ENCODE measurements around the gene EDEM3. TPM values are rescaled to one million over a fixed set of nuclear protein-coding genes. Genes with fewer than 3 reads are reported as not detected.
"Not testable (repeated sequence)": the region's sequence is repeated elsewhere in the genome, so short reads cannot be mapped to it uniquely, and the experiment has no call there.

EDEM3 gene
- total RNA-seq, 1 donor from 2014 or later = 15.3 TPM

- TF ChIP-seq CTCF (conservative IDR thresholded peaks at IDR 0.05; ENCODE audit: low read depth, low read length) = no peak
- no peak overlapping the region for H3K4me3 ChIP-seq (ENCODE audit: low read depth, low read length)
- DNase-seq (ENCODE audit: low read depth) = no peak
Measured at GRCh38 chr1:184682956-184683355, 71.7 kb downstream of the EDEM3 start.

DNA sequence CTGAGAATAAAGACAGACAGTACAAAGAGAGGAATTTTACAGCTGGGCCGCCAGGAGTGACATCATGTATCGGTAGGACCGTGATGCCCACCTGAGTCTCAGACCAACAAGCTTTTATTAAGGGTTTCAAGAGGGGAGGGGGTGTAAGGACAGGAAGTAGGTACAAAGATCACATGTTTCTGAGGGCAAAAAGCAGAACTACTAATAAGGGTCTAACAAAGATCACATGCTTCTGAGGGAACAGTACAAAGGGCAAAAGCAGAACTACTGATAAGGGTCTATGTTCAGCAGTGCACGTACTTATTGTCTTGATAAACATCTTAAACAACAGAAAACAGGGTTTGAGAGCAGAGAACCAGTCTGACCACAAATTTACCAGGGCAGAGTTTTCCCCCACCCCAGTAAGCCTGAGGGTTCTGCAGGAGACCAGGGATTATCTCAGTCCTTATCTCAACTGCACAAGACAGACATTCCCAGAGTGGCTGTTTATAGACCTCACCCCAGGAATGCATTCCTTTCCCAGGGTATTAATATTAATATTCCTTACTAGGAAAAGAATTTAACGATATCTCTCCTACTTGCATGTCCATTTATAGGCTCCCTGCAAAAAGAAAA is 73.9 kb downstream of the EDEM3 start:
- not testable (repeated sequence) for H3K4me3 ChIP-seq (ENCODE audit: low read depth, low read length); DNase-seq (ENCODE audit: low read depth)

DNA sequence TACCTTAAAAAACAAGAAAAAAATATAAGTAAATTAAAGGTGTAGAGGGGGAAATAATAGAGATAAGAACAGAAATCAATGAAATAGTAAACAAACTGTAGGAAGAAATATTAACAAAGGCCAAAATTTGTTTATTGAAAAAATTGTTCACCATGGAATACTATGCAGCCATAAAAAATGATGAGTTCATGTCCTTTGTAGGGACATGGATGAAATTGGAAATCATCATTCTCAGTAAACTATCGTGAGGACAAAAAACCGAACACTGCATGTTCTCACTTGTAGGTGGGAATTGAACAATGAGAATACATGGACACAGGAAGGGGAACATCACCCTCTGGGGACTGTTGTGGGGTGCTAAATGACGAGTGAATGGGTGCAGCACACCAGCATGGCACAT is 75.2 kb downstream of the EDEM3 start:
- not testable (repeated sequence) for DNase-seq (ENCODE audit: low read depth)

GRCh38 chr1:184677344-184677743 is 77.3 kb downstream of the EDEM3 start:
- no peak for TF ChIP-seq CTCF (conservative IDR thresholded peaks at IDR 0.05; ENCODE audit: low read depth, low read length)
- no peak for DNase-seq (ENCODE audit: low read depth)

More for the DNA sequence above, 75.2 kb downstream of the EDEM3 start:
- not testable (repeated sequence) for H3K4me3 ChIP-seq (ENCODE audit: low read depth, low read length)

GRCh38 chr1:184673305-184673704 is 81.4 kb downstream of the EDEM3 start:
- H3K4me3 ChIP-seq (ENCODE audit: low read depth, low read length) = no peak overlapping the region
- DNase-seq (ENCODE audit: low read depth) = no peak
- no peak for TF ChIP-seq CTCF (conservative IDR thresholded peaks at IDR 0.05; ENCODE audit: low read depth, low read length)

More at GRCh38 chr1:184677344-184677743, 77.3 kb downstream of the EDEM3 start:
- H3K4me3 ChIP-seq (ENCODE audit: low read depth, low read length) = no peak overlapping the region

DNA sequence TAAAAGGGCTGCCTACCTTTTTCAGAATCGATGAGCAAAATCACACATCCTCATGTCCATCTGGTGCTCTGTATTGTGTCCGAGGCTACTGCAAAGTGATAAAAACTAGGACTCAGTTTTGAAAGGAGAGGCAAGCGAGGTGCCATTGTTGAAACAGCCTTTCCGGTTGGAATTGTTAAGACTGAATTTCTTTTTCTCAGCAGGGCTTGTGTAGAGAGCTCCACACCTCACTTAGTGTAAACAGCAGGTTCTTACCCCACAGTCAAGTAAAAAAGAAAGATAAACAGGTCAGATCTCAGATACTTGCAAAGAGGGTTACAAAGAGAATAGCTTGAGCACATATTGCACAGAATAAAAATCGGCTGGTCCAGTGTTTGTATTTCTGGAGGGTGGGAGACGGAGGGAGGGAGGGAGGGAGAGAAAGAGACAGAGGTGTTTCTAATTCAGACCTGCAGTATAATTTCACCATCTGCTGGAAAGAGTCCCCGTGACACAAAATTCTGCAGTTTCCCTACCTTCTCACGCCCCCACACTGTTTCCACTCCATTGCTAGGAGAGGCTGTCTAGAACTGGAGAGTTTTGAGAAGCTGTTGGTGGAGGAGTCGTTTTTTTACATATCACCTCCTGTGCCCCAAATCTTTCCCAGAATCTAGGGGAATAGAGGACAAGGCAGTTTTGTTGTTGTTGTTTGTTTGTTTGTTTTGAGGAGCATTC is 82.5 kb downstream of the EDEM3 start:
- no peak for DNase-seq (ENCODE audit: low read depth)

DNA sequence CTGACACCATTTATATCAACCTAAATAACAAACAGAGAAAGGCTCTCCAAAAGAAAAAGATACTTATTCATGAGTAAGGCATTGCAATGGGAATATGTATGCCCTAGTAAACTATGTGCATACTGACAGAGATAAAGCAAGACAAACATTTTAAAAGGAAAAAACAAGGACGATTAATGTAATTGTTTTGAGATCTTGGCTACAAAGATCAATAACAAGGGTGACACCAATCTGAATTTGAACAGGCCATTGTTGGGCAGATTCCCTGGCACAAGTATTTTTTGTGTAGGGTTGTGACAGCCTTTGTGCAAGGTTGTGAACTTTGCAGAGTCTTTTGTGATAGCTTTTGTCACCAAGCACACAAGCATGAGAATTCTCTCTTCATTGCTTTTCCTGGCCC is 85.3 kb downstream of the EDEM3 start:
- TF ChIP-seq CTCF (conservative IDR thresholded peaks at IDR 0.05; ENCODE audit: low read depth, low read length) = no peak
- H3K4me3 ChIP-seq (ENCODE audit: low read depth, low read length) = no peak overlapping the region
- DNase-seq (ENCODE audit: low read depth) = no peak

More for the DNA sequence above, 82.5 kb downstream of the EDEM3 start:
- H3K4me3 ChIP-seq (ENCODE audit: low read depth, low read length) = no peak overlapping the region
- no peak for TF ChIP-seq CTCF (conservative IDR thresholded peaks at IDR 0.05; ENCODE audit: low read depth, low read length)

DNA sequence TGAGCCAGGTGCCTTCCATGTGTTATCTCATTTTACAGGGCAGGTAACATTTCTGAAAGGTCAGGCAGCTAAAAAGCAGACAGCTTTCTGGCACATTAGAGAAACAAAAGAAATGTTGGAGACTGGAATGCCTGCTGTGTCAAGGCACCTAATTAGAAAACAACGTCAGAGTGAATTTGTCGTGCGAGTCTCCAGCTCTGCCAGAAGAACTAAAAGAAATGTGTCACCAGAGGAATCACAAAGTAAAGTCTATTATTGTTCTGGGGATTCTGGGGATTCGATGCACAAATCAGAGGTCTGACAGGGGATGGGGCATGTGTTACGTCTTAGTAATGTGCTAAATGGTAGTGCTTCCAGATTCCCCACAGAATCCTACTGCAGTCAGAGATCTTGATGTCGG is 89.3 kb downstream of the EDEM3 start:
- no peak for DNase-seq (ENCODE audit: low read depth)
- no peak for TF ChIP-seq CTCF (conservative IDR thresholded peaks at IDR 0.05; ENCODE audit: low read depth, low read length)
- H3K4me3 ChIP-seq (ENCODE audit: low read depth, low read length) = no peak overlapping the region
